Measurements from ENCODE around the gene PDCD1LG2.

DNA sequence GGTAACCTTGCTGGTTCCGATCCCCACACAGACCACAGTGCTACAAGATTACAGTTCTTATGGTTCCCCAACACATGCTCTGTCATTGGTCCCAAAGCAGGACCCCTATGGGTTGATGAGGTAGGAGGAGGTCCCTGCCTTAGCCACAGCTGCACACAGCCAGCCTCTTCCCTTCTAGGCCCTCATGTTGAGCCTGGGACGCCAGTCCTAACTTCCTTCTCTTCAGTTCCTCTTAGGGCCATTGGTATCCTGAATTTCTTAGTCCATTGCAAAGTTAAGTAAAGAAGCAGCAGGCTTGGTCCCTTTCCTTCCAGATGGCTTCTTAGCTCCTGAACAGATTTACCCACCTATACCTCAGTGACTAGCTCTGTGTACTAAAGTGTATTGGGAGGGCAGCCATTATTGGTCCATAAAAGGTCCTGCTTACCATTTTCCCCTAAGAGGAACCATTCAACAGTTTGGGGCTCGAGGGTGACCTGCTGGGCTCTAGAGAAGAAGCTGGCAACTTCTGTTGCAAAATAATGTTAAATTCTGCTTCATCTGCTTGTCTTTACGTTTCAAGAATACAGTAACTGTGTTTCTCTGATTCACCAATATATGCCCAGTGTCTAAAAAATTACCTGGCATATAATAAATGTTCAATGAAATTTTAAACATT, 50.2 kb downstream of the PDCD1LG2 start:
- no peak for TF ChIP-seq EZH2 (IDR thresholded peaks at IDR 0.05; ENCODE audit: insufficient read depth, low read length)
- TF ChIP-seq, protein P1, sequence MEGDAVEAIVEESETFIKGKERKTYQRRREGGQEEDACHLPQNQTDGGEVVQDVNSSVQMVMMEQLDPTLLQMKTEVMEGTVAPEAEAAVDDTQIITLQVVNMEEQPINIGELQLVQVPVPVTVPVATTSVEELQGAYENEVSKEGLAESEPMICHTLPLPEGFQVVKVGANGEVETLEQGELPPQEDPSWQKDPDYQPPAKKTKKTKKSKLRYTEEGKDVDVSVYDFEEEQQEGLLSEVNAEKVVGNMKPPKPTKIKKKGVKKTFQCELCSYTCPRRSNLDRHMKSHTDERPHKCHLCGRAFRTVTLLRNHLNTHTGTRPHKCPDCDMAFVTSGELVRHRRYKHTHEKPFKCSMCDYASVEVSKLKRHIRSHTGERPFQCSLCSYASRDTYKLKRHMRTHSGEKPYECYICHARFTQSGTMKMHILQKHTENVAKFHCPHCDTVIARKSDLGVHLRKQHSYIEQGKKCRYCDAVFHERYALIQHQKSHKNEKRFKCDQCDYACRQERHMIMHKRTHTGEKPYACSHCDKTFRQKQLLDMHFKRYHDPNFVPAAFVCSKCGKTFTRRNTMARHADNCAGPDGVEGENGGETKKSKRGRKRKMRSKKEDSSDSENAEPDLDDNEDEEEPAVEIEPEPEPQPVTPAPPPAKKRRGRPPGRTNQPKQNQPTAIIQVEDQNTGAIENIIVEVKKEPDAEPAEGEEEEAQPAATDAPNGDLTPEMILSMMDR (IDR thresholded peaks at IDR 0.05; ENCODE audit: insufficient read depth, low read depth, low read length) = no peak

Measured in astrocyte (in vitro differentiated cells and primary cell).